Activated CD4-positive, alpha-beta T cell treated with anti-CD3 and anti-CD28 coated beads for 48 hours (primary cell): Measurements from ENCODE around the gene LRRC8B.
"Not testable (repeated sequence)": the region's sequence is repeated elsewhere in the genome, so short reads cannot be mapped to it uniquely, and the experiment has no call there.

Experiments
- DNase-seq: peaks from one replicate; pipeline ENCODE4 v3.0.0-alpha.2; 2020

LRRC8B gene

GRCh38 chr1:89525169-89525855 lies 683 bp downstream of the LRRC8B start:
- DNase-seq = peak; percentile 59

GRCh38 chr1:89527256-89527655 lies 2.6 kb downstream of the LRRC8B start:
- DNase-seq = no peak

- no peak for DNase-seq
Measured at GRCh38 chr1:89527750-89528381, 3.2 kb downstream of the LRRC8B start.

GRCh38 chr1:89528382-89528780 lies 3.8 kb downstream of the LRRC8B start:
- DNase-seq = no peak

- DNase-seq = no peak
Measured at GRCh38 chr1:89529196-89529595, 4.6 kb downstream of the LRRC8B start.

GRCh38 chr1:89530444-89531089 lies 5.9 kb downstream of the LRRC8B start:
- no peak for DNase-seq

- no peak for DNase-seq
Measured at GRCh38 chr1:89531480-89532139, 7.0 kb downstream of the LRRC8B start.

- DNase-seq = no peak
Measured at GRCh38 chr1:89532228-89532627, 7.6 kb downstream of the LRRC8B start.

- no peak for DNase-seq
Measured at GRCh38 chr1:89532866-89533265, 8.2 kb downstream of the LRRC8B start.

- DNase-seq = no peak
Measured at GRCh38 chr1:89535537-89535936, 10.9 kb downstream of the LRRC8B start.

GRCh38 chr1:89536555-89537341 lies 12.1 kb downstream of the LRRC8B start:
- peak; percentile 54 for DNase-seq

- DNase-seq = no peak
Measured at GRCh38 chr1:89538361-89538760, 13.7 kb downstream of the LRRC8B start.

GRCh38 chr1:89539128-89539527 lies 14.5 kb downstream of the LRRC8B start:
- no peak for DNase-seq

- DNase-seq = peak; percentile 55
Measured at GRCh38 chr1:89540406-89540970, 15.9 kb downstream of the LRRC8B start.

- DNase-seq = no peak
Measured at GRCh38 chr1:89542345-89542744, 17.7 kb downstream of the LRRC8B start.

GRCh38 chr1:89543632-89544031 lies 19.0 kb downstream of the LRRC8B start:
- DNase-seq = not testable (repeated sequence)

GRCh38 chr1:89545264-89546038 lies 20.8 kb downstream of the LRRC8B start:
- peak; percentile 61 for DNase-seq

GRCh38 chr1:89546082-89546889 lies 21.7 kb downstream of the LRRC8B start:
- no peak for DNase-seq

GRCh38 chr1:89546934-89547562 lies 22.4 kb downstream of the LRRC8B start:
- DNase-seq = no peak

GRCh38 chr1:89547563-89548116 lies 23.0 kb downstream of the LRRC8B start:
- DNase-seq = peak; percentile 37
